22Rv1 (cell line): ENCODE measurements around the gene CASP7.

ENCODE experiments used
- ZFX ChIP-seq: fragments of 450-650 bp; IDR thresholded peaks from 2 replicates; pipeline ENCODE4 v1.6.1; 2017; ENCODE audit warnings: antibody characterized with exemption, borderline replicate concordance
- TF ChIP-seq, protein P1 (sequence below): fragments of 450-650 bp; IDR thresholded peaks from 2 replicates; pipeline ENCODE4 v1.5.1; 2017; ENCODE audit warnings: mild to moderate bottlenecking

DNA sequence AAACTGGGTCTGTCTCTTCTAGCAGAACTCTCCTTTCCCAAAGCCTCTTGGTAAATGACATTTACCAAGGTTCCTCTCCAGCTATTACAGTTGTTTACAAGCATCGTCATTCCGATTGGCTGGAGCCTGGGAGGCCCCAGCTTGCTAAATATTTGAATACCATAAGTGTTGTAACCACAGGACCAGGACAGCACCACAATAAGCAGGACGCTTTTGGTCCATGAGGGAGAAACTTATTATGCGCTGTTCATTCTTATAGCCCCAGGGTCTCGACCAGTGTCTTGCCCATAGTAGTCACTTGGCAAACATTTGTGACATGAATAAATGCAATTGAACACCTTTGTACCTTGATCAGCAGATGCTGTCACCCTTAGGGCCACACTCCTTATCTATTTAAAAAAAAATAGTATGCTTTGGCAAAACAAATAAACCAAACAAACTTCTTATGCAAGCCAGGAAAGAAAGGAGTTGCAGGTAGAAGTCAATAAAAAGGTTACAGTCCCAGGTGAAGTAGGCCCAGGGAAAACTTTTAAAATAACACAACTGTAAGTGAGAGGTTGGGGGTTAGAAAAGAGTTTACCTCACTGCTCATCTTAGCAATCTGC, 48.7 kb upstream of the CASP7 start:
- no peak for TF ChIP-seq ZFX
- TF ChIP-seq, protein P1, sequence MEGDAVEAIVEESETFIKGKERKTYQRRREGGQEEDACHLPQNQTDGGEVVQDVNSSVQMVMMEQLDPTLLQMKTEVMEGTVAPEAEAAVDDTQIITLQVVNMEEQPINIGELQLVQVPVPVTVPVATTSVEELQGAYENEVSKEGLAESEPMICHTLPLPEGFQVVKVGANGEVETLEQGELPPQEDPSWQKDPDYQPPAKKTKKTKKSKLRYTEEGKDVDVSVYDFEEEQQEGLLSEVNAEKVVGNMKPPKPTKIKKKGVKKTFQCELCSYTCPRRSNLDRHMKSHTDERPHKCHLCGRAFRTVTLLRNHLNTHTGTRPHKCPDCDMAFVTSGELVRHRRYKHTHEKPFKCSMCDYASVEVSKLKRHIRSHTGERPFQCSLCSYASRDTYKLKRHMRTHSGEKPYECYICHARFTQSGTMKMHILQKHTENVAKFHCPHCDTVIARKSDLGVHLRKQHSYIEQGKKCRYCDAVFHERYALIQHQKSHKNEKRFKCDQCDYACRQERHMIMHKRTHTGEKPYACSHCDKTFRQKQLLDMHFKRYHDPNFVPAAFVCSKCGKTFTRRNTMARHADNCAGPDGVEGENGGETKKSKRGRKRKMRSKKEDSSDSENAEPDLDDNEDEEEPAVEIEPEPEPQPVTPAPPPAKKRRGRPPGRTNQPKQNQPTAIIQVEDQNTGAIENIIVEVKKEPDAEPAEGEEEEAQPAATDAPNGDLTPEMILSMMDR = no peak
